A549 treated with Mapracorat at 1 μM for 4 hours (cell line): ENCODE measurements around the gene HOXC10. TPM values are rescaled to one million over a fixed set of nuclear protein-coding genes. Genes with fewer than 3 reads are reported as not detected.

Source experiments
- total RNA-seq: library from RNA; stranded (reverse); fragments of 200-300 nt; extraction: Qiagen RNA extraction; gene quantifications from 5 replicates; pipeline ENCODE4 v1.2.3, GENCODE V29; 2022

The HOXC10 gene
- 2.7 to 3.8 TPM (median 2.9 TPM) in 5 replicates for total RNA-seq

DNA sequence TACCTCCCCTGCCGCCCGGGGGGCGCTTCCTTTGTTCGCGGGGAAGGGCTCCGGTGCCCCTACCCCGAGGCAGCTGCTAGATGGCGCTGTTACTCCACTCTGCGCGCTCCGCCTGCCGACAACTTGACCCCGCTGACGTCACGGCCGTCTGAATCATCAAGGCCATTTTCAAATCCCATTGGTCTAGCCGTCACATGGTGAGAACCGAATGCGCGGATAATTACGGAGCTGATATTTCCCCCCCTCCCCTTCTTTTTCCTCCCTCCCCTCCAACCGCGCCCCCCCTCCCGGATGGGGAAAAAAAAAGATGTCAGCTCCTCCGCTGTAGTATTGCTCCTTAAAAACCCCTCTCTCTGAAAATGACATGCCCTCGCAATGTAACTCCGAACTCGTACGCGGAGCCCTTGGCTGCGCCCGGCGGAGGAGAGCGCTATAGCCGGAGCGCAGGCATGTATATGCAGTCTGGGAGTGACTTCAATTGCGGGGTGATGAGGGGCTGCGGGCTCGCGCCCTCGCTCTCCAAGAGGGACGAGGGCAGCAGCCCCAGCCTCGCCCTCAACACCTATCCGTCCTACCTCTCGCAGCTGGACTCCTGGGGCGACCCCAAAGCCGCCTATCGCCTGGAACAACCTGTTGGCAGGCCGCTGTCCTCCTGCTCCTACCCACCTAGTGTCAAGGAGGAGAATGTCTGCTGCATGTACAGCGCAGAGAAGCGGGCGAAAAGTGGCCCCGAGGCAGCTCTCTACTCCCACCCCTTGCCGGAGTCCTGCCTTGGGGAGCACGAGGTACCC lies at the start of gene HOXC10:
Gene HOXC10 (plus strand): TSS at position 246 of the 791 bp plus-strand sequence. CDS start 114 bp downstream, at position 360.

DNA sequence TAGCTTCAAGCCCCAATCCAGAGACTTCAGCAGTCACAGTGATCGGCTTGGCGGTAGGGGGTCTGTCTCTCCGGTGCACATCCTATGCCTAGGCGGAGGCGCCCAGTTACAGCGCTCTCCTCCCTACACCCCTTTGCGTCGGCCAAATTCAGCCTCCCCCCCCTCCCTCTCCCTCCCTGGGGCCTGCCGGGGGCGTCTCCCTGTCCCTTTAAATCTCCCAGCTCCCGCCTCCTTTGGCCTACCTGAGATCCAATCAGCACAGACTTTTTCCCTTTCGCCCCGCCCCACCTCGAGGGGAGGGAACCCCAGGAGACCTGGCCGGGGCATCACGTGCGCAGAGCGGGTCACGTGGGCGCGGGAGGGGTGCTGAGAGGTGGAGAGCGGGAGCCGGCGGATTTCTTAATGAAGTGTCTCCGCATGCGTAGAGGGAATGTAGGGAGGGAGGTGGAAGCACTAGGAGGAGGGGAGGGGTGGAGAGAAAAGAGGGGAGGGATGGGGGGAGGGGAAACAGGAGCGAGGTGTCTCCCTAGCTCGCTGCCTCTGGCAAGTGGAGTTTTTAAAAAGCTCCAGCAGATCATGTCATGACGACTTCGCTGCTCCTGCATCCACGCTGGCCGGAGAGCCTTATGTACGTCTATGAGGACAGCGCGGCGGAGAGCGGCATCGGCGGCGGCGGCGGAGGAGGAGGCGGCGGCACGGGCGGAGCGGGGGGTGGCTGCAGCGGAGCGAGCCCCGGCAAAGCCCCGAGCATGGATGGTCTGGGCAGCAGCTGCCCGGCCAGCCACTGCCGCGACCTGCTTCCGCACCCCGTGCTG lies 46.4 kb upstream of the HOXC10 start, which contains the start of gene HOXC13:
Gene HOXC13 (plus strand): TSS at position 506 of the 815 bp plus-strand sequence. CDS start 76 bp downstream, at position 582.

DNA sequence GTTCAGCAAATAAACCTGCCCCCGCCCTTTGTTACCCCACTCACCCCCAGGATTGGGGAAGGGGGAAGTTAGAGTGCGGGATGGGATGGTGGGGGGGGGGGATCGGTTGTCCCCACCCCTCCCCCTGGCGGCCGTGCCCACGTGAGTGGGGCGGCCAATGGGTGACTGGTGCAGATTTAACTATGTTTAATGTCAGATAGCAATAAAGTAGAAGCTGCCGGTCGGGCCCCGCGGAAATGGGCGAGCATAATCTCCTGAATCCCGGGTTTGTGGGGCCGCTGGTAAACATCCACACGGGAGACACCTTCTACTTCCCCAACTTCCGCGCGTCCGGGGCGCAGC lies 30.3 kb upstream of the HOXC10 start, which contains the start of gene HOXC12:
Gene HOXC12 (plus strand): TSS at position 210 of the 342 bp plus-strand sequence. CDS start 27 bp downstream, at position 237.

DNA sequence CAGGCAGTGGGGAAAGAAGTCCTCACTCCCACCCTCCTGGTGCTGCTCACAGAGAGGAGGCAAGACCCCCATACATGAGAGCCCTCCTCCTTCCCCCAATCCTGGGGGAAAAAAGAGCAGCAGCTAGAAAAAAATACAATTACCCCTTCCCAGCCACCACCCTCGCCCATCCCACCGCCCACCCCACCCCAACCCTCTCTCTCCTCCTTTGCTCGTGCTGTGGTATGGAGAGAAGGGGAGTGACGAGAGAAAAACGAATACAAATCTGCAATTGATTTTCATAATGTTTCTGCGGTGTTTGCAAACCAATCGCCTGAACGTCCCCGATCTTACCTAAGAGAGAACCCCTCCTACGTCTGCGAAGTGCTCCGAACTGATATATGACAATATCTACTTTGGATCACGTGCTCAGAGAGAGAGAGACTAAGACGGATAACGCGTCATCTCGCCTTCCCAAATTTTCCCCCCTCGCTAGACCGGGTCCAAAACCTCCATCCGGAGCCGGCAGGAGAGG lies 12.2 kb upstream of the HOXC10 start, which contains the start of gene HOXC11:
Gene HOXC11 (plus strand): TSS at position 405 of the 514 bp plus-strand sequence. CDS start 116 bp downstream, outside the sequence.

DNA sequence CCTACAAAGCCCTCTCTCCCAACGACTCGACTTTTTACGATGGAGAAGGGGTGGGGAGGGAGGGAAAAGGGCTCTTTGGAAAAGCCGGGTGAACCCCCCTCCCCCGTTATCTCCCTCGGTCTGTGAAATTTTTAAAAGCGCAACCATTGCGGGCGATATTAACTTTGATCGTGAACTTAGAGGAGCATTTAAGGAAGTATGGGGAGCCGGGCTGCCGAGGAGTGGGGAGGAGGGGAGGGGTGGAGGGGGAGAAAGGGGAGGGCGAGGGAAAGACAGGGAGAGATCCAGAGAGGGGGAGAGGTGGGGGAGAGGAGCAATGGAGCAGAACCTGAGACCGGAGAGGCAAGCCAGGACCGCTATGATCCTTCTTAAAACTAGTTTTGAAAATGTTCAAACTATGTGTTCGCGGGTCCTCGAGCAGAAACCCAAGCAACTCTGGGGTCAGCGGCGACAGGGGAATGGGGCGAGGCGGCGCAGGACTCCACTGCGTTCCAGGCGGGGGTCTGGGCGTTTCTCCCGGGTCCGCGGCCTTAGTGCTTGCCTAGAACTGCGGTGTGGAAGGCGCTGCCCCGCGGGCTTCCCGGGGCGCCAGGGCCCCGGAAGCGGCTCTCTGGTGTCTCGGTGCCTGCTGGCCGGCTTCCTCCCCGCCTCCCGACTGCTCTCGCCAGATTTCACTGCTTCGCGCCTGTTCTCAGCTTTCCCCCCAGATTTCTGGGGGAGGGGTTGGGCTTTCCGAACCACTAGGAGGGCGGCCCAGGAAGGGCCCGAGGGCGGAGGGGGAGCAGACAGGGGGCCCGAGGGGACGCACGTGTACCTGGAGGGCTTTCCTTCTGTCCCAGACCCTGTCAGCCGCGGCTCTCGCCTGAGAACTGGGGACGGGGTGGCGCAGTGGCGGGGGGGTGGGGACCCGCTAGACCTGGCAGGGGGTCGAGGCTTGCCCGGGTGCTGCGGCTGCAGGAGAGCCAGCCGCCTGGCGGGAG lies 10.6 kb upstream of the HOXC10 start, which contains the start of gene HOTAIR:
Gene HOTAIR (minus strand): TSS at position 871 of the 980 bp plus-strand sequence.

DNA sequence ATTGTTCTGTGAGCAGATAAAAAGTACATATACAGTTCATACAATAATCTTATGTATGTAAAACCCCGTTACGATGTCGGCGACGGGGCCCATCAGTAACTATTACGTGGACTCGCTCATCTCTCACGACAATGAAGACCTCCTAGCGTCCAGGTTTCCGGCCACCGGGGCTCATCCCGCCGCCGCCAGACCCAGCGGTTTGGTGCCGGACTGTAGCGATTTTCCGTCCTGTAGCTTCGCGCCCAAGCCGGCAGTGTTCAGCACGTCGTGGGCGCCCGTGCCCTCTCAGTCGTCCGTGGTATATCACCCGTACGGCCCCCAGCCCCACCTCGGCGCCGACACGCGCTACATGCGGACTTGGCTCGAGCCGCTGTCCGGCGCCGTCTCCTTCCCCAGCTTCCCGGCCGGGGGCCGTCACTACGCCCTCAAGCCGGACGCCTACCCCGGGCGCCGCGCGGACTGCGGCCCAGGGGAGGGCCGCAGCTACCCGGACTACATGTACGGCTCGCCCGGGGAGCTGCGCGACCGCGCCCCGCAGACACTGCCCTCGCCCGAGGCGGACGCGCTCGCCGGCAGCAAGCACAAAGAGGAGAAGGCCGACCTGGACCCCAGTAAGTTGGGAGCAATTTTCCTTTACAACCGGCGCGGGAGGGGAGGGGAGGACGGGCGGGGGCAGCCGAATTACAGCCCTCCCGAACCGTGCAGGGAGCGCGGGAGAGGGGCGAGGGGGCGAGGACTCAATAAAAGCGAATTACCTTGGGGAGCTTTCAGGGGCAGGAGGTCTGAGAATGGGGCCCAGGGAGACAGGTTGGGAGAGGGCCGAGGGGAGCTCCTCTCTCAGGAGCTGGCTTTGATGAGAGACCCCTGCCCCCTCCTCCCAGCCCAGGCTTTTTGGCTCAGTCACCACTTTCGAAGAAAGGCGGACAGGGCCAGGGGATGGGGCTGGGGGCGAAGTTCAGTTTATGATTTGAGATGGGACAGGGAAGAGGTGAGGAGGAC lies 15.5 kb downstream of the HOXC10 start, which contains the start of gene HOXC9:
Gene HOXC9 (plus strand): TSS at position 46 of the 999 bp plus-strand sequence. CDS start 28 bp downstream, at position 74.

DNA sequence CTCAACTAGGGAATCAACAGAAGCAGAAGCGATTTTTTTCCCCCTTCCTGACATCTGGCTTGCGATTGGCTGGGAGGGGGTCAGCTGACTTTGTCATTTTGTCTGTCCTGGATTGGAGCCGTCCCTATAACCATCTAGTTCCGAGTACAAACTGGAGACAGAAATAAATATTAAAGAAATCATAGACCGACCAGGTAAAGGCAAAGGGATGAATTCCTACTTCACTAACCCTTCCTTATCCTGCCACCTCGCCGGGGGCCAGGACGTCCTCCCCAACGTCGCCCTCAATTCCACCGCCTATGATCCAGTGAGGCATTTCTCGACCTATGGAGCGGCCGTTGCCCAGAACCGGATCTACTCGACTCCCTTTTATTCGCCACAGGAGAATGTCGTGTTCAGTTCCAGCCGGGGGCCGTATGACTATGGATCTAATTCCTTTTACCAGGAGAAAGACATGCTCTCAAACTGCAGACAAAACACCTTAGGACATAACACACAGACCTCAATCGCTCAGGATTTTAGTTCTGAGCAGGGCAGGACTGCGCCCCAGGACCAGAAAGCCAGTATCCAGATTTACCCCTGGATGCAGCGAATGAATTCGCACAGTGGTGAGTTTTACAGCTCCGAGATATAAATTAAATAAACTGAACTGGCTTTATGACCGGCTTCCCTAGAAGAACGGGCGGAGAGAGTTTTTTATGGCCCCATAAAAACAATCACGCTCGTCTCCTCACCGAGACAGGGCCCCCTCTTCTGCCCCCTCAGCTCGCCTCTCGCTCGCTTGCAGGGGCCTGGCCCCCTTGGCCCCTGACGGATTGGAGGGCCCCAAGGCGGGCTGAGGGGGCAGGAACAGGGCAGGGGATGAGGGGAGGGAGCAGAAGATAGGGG lies 43.6 kb downstream of the HOXC10 start, which contains the start of gene HOXC6:
Gene HOXC6 (plus strand): TSS at position 127 of the 888 bp plus-strand sequence. CDS start 82 bp downstream, at position 209.

DNA sequence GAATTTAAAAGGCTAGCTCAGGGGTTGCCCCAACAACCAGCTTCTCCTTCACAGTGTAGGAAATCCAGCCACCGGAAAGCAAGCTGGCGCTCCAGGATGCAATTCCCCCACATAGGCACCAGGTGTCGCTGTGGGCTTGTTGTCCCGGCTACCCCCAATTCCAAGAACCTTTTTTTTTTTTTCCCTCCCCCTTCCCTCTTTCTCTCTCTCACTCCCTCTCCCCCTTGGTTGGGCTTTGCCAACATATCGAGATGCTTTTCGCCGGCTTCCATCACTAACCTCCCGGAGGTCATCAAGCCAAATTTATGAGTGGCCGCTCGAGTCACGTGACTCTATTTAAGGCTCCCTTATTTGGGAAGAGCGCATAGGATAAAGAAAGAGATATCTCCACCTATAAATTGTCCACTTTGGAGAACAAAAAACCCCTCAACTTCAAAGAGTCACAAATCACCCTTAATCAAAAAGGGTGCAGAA lies 47.7 kb downstream of the HOXC10 start, which contains the start of gene HOXC5:
Gene HOXC5 (plus strand): TSS at position 424 of the 474 bp plus-strand sequence. CDS start 73 bp downstream, outside the sequence.

Other genes starting within 250 kb of the HOXC10 start
- gene CISTR, start 233.2 kb upstream of the HOXC10 start, total RNA-seq = not detected in 5 replicates
- 18.5 to 27.6 TPM (median 21.5 TPM) in 5 replicates for gene HOXC13, start 46.3 kb upstream of the HOXC10 start, total RNA-seq
- gene HOXC12, start 30.2 kb upstream of the HOXC10 start, total RNA-seq = not detected in 5 replicates
- gene HOXC11, start 12.0 kb upstream of the HOXC10 start, total RNA-seq = 0.62 to 0.92 TPM (median 0.85 TPM) in 5 replicates
- 0.05 to 0.66 TPM (median 0.25 TPM) in 5 replicates for gene HOTAIR, start 10.2 kb upstream of the HOXC10 start, total RNA-seq
- gene HOXC9, start 15.0 kb downstream of the HOXC10 start, total RNA-seq = 11.1 to 13.2 TPM (median 11.7 TPM) in 5 replicates
- 4.0 to 5.4 TPM (median 5.1 TPM) in 5 replicates for gene HOXC8, start 23.8 kb downstream of the HOXC10 start, total RNA-seq
- gene HOXC6, start 43.3 kb downstream of the HOXC10 start, total RNA-seq = 3.4 to 5.5 TPM (median 5.1 TPM) in 5 replicates
- gene HOXC5, start 47.9 kb downstream of the HOXC10 start, total RNA-seq = 0.33 to 0.82 TPM (median 0.64 TPM) in 5 replicates
- 2.1 to 3.7 TPM (median 3.3 TPM) in 5 replicates for gene HOXC4, start 68.7 kb downstream of the HOXC10 start, total RNA-seq
- 29.9 to 35.4 TPM (median 30.3 TPM) in 5 replicates for gene SMUG1, start 203.8 kb downstream of the HOXC10 start, total RNA-seq